ENCODE measurements around the gene BCL2L13.

DNA sequence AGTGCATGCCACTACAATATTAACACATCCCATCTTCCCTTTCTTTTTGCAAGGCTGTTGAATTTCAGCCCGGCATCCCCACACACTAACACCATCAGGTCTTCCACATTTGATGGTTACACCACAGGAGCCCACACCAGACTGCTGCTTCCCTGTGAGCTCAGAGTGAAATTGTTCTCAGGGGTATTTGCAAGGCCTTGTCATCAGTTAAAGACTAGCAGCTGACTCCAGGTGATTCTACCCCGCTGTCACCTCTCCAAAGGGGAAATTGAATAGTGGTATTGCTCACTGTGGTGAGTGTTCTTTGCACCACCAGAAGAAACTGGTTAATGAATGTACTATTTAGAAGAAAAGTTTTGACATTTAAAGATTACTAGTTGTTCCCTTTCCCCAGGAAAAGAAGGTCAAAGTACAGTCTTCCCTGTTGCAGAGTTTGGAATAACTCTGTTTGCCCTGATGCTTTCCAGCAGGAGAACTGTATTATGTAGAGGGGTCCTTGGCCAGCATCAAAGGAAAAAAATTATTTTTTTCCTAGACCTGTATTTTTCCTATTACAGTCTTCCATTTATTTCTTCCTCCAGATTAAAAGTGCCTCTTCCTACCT is 93.8 kb downstream of the BCL2L13 start:
- TF ChIP-seq EP300 (IDR thresholded peaks at IDR 0.05) = no peak
- TF ChIP-seq, protein P1, sequence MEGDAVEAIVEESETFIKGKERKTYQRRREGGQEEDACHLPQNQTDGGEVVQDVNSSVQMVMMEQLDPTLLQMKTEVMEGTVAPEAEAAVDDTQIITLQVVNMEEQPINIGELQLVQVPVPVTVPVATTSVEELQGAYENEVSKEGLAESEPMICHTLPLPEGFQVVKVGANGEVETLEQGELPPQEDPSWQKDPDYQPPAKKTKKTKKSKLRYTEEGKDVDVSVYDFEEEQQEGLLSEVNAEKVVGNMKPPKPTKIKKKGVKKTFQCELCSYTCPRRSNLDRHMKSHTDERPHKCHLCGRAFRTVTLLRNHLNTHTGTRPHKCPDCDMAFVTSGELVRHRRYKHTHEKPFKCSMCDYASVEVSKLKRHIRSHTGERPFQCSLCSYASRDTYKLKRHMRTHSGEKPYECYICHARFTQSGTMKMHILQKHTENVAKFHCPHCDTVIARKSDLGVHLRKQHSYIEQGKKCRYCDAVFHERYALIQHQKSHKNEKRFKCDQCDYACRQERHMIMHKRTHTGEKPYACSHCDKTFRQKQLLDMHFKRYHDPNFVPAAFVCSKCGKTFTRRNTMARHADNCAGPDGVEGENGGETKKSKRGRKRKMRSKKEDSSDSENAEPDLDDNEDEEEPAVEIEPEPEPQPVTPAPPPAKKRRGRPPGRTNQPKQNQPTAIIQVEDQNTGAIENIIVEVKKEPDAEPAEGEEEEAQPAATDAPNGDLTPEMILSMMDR (IDR thresholded peaks at IDR 0.05) = no peak
- no peak for TF ChIP-seq POLR2AphosphoS5 (IDR thresholded peaks at IDR 0.05)
- no peak for TF ChIP-seq POLR2A (IDR thresholded peaks at IDR 0.05)
